Right lobe of liver (tissue), 6 donors: ENCODE measurements around the gene RNGTT. TPM values are rescaled to one million over a fixed set of nuclear protein-coding genes. Genes with fewer than 3 reads are reported as not detected.

Experiments
- ATAC-seq, 4 donors: fragments of 200-7000 bp; cut with Tn5 transposase; one replicate each; pipeline ENCODE4 v1.9.1; 2020; ENCODE audit warnings: mild to moderate bottlenecking in 4 of 4, moderate library complexity in 4 of 4
- DNase-seq, 3 donors: peaks; one replicate each; pipeline ENCODE4 v3.0.0-alpha.2; 2020
- H3K27ac ChIP-seq, 3 donors: fragments of 200-600 bp; one replicate each; pipeline ENCODE4 v1.8.0; 2022
- H3K27me3 ChIP-seq, 2 donors: fragments of 200-600 bp; one replicate each; pipeline ENCODE4 v1.8.0; 2022
- H3K36me3 ChIP-seq, 4 donors: fragments of 200-600 bp; sonication (generic) in 1 of 4; one replicate each; pipeline versions ENCODE4 v1.5.1 to v1.8.0; 2017 to 2022; ENCODE audit warnings: control low read depth in 1 of 4
- H3K4me1 ChIP-seq, 4 donors: fragments of 200-600 bp; sonication (generic) in 1 of 4; one replicate each; pipeline versions ENCODE4 v1.5.1 to v1.8.0; 2017 to 2022; ENCODE audit warnings: control low read depth in 1 of 4
- H3K4me3 ChIP-seq, 3 donors: fragments of 200-600 bp; one replicate each; pipeline ENCODE4 v1.8.0; 2022
- H3K9me3 ChIP-seq, 4 donors: fragments of 200-600 bp; sonication (generic) in 1 of 4; one replicate each; pipeline versions ENCODE4 v1.5.1 to v1.8.0; 2017 to 2022; ENCODE audit warnings: control low read depth in 1 of 4
- CTCF ChIP-seq, 4 donors: fragments of 200-600 bp in 3 of 4; fragments of 450-650 bp in 1 of 4; IDR thresholded peaks; one replicate each; pipeline versions ENCODE4 v1.5.1 to v1.8.0; 2016 to 2022; ENCODE audit warnings: antibody characterized with exemption in 4 of 4, mild to moderate bottlenecking in 2 of 4
- POLR2A ChIP-seq: fragments of 450-650 bp; IDR thresholded peaks from one replicate; pipeline ENCODE4 v1.6.1; 2017; ENCODE audit warnings: antibody characterized with exemption, mild to moderate bottlenecking
- WGBS: methylation state at CpG from one replicate; pipeline ENCODE4 v1.1.6; 2018; ENCODE audit warnings: low coverage, low lambda C conversion rate; ENCODE audit not compliant: insufficient coverage; ENCODE audit errors: missing lambda C conversion rate; 5-methylcytosine and 5-hydroxymethylcytosine counted together
- intact Hi-C, 2 donors: fragments of 100-400 bp; cut with DNase I; formaldehyde crosslinking; loops; one replicate each; pipeline versions ENCODE4 v1.11.2 to v1.14.1; 2022
- total RNA-seq, 6 experiments: library from RNA; depleted of rRNA in 2 of 6; stranded (reverse); fragments of >200 nt in 2 of 6; fragmentation: NEBNext Ultra II Directional in 3 of 6; extraction: Animal tissue kit (Norgen Biotek cat#: 25700) in 3 of 6; gene quantifications; one replicate each; pipeline versions ENCODE4 v1.1.0 to v1.2.4, GENCODE V29; 2016 to 2023
- donor health status: DM: no; HTN: yes; CAD: no.
- donor health status: DM: no; HTN: no; CAD: no.
- donor health status: DM: no; HTN: no; CAD: no.
- donor health status: DM: no; HTN: yes; CAD: no.
- donor health status: DM: no; HTN: yes; CAD: no.

Gene RNGTT
- total RNA-seq, 6 experiments from 2014 or later = 5.7 to 11.2 (median 6.5) TPM

- WGBS = 84% methylated on average over 7 of the region's 7 CpGs
- TF ChIP-seq CTCF (IDR thresholded peaks at IDR 0.05) (no peak), POLR2A (no peak)
- no peak overlapping the region for H3K27ac ChIP-seq
- no peaks in the 10 kb centered on the region for H3K36me3 ChIP-seq
- H3K4me1 ChIP-seq = no peaks in the 10 kb centered on the region
- ATAC-seq = no peak
- intact Hi-C loops = no loop called here
- H3K4me3 ChIP-seq = no peak overlapping the region
- no peak for DNase-seq
- H3K9me3 ChIP-seq = no peaks in the 10 kb centered on the region
- H3K27me3 ChIP-seq = no peaks in the 10 kb centered on the region
Observed at GRCh38 chr6:88619951-88620350, 343.5 kb downstream of the RNGTT start.

GRCh38 chr6:88616380-88616779 is 347.0 kb downstream of the RNGTT start:
- TF ChIP-seq POLR2A (no peak), CTCF (IDR thresholded peaks at IDR 0.05) (no peak)
- intact Hi-C loops = no loop called here
- WGBS = 100% methylated on average over 1 of the region's 1 CpG

GRCh38 chr6:88614316-88614877 is 349.0 kb downstream of the RNGTT start:
- no peak overlapping the region for H3K4me3 ChIP-seq
- WGBS = 95% methylated on average over 3 of the region's 3 CpGs
- no peaks in the 10 kb centered on the region for H3K4me1 ChIP-seq
- no peaks in the 10 kb centered on the region for H3K36me3 ChIP-seq
- no peak overlapping the region for H3K27ac ChIP-seq
- ATAC-seq = no peak
- intact Hi-C loops = no loop called here
- no peaks in the 10 kb centered on the region for H3K27me3 ChIP-seq
- DNase-seq = no peak
- TF ChIP-seq POLR2A (no peak), CTCF (IDR thresholded peaks at IDR 0.05) (no peak)
- no peaks in the 10 kb centered on the region for H3K9me3 ChIP-seq

More at GRCh38 chr6:88616380-88616779, 347.0 kb downstream of the RNGTT start:
- Histone ChIP-seq H3K27me3 (no peaks in the 10 kb centered on the region), H3K36me3 (no peaks in the 10 kb centered on the region), H3K9me3 (no peaks in the 10 kb centered on the region), H3K4me1 (no peaks in the 10 kb centered on the region), H3K27ac (no peak overlapping the region), H3K4me3 (no peak overlapping the region)
- no peak for ATAC-seq
- no peak for DNase-seq

GRCh38 chr6:88612631-88613030 is 350.8 kb downstream of the RNGTT start:
- Histone ChIP-seq H3K4me1 (no peaks in the 10 kb centered on the region), H3K27ac (no peak overlapping the region), H3K36me3 (no peaks in the 10 kb centered on the region), H3K27me3 (no peaks in the 10 kb centered on the region), H3K9me3 (no peaks in the 10 kb centered on the region), H3K4me3 (no peak overlapping the region)
- 79% methylated on average over 5 of the region's 5 CpGs for WGBS
- ATAC-seq (no peak), DNase-seq (no peak)
- intact Hi-C loops = no loop called here
- TF ChIP-seq CTCF (IDR thresholded peaks at IDR 0.05) (no peak), POLR2A (no peak)

- no peaks in the 10 kb centered on the region for H3K4me1 ChIP-seq
- 74% methylated on average over 4 of the region's 4 CpGs for WGBS
- intact Hi-C loops = no loop called here
- H3K36me3 ChIP-seq = no peaks in the 10 kb centered on the region
- H3K27me3 ChIP-seq = no peaks in the 10 kb centered on the region
- H3K4me3 ChIP-seq = no peak overlapping the region
- ATAC-seq (no peak), DNase-seq (no peak)
- no peaks in the 10 kb centered on the region for H3K9me3 ChIP-seq
- TF ChIP-seq POLR2A = no peak
- TF ChIP-seq CTCF (IDR thresholded peaks at IDR 0.05) = no peak
- no peak overlapping the region for H3K27ac ChIP-seq
Observed at GRCh38 chr6:88611721-88612120, 351.7 kb downstream of the RNGTT start.
